Choroid plexus epithelial cell (primary cell): ENCODE measurements around the gene HHIPL1.

Source experiments
- DNase-seq: peaks from one replicate; pipeline ENCODE4 v3.0.0-alpha.2; 2010; ENCODE audit warnings: low read depth
- H3K4me3 ChIP-seq: 2 replicates; pipeline ENCODE4 v1.5.1; 2011; ENCODE audit warnings: low read depth, mild to moderate bottlenecking, control low read depth, low read length, moderate library complexity
- CTCF ChIP-seq: conservative IDR thresholded peaks from 2 replicates; pipeline ENCODE4 v1.5.1; 2011; ENCODE audit warnings: low read depth, mild to moderate bottlenecking, control low read depth, inconsistent platforms, low read length, moderate library complexity

Gene HHIPL1

GRCh38 chr14:99627100-99627499 lies 17.8 kb upstream of the HHIPL1 start:
- TF ChIP-seq CTCF = no peak
- no peak overlapping the region for H3K4me3 ChIP-seq
- no peak for DNase-seq

GRCh38 chr14:99627510-99628381 lies 17.2 kb upstream of the HHIPL1 start:
- DNase-seq = no peak
- no peak overlapping the region for H3K4me3 ChIP-seq
- TF ChIP-seq CTCF = no peak

DNA sequence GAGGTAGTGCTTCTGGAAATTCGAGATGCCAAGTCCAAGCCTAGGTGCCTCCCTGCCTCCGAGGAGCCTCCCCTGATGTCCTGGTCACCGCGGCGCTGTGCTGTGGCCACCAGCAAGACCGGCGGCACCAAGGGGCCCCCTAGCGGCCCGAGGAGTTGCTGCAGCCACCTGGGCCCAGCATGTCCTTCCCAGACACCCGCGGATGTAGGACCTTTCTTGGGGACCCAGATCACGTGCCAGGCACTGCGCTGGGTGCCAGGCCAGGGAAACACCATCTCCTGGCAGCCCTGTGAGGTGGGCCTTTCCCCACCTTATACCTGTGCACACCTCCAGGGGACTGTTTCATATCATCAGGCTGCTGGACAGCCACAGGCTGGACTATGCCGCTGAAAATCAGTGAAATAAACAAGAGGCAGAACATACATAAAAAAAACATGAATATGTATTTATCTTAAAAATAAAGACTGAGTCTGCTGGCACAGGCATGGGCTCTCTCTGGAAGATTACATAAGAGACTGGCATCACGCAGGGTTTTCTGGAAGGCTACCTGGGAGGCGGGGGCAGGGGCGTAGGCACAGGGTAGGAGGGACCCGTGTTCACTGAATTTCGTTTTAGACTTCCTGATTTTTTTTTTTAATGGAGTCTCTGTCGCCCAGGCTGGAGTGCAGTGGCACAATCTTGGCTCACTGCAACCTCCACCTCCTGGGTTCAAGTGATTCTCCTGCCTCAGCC lies 15.9 kb upstream of the HHIPL1 start:
- peak; percentile 74 for DNase-seq
- H3K4me3 ChIP-seq = no peak overlapping the region
- TF ChIP-seq CTCF = peak; percentile 99

GRCh38 chr14:99630202-99630601 lies 14.7 kb upstream of the HHIPL1 start:
- H3K4me3 ChIP-seq = no peak overlapping the region
- TF ChIP-seq CTCF = no peak
- no peak for DNase-seq

DNA sequence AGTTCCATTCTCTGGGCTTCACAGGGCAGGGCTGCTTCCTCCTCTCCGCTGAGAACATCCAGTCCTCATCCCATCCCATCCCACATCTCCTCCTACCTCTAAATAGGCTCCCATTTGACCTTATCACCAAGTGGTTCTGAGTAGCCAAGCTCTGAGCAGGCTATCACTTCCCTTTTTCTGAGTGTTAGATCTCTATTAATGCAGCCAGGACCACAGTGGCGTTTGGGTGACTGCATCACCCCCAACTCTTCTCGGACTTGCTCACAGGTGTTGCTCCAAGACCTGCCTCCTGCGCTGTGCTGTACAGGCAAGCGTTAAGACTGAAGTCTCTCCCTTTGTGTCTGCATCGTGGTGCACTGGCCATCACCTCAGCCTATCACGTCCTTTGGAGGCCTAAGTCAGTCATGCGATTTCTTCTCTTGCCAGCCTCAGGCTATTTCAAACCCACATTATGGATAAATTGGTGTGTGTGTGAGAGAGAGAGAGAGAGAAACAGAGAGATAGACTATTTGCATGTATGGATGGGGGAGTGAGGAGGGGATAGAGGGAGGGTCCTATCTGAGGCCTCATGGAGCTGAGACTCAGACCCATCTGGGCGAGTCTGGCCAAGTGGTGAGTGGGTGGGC lies 12.4 kb upstream of the HHIPL1 start:
- DNase-seq = no peak
- no peak overlapping the region for H3K4me3 ChIP-seq
- TF ChIP-seq CTCF = no peak

DNA sequence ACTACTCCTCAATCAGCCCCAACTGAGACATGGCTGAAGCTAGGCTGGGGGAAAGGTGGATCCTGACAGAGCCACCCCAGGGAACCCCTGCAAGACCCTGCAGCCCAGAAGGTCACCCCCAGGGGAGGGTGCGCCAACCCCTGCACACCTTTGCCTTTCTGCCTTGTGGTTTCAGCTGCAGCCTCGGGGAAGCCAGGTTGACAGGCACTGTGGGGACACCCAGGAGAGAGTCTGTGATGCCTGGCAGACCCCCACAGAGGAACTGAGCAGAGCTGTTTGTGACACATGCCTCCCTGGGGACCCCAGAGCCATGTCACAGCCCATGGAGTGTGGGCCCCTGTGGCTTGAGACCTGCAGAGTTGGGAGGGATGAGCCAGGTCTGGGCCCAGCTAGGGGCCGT lies 11.8 kb upstream of the HHIPL1 start:
- DNase-seq = no peak
- TF ChIP-seq CTCF = no peak
- no peak overlapping the region for H3K4me3 ChIP-seq
